HepG2 (cell line): ENCODE measurements around the gene METTL16. TPM values are rescaled to one million over a fixed set of nuclear protein-coding genes. Genes with fewer than 3 reads are reported as not detected.

Experiments used
- ARID5B ChIP-seq: IDR thresholded peaks from 2 replicates; pipeline ENCODE4 v1.4.0; 2020; ENCODE audit warnings: mild to moderate bottlenecking, missing genetic modification reagents
- ATF7 ChIP-seq, 2 experiments: fragments of 450-650 bp in 1 of 2; sonication (generic) in 1 of 2; formaldehyde crosslinking in 1 of 2; IDR thresholded peaks; 2 replicates each; pipeline versions ENCODE4 v1.4.0 to v1.6.1; 2016 to 2020; ENCODE audit warnings: antibody characterized with exemption in 1 of 2, mild to moderate bottlenecking in 1 of 2, missing genetic modification reagents in 1 of 2
- BCL6 ChIP-seq: IDR thresholded peaks from 2 replicates; pipeline ENCODE4 v1.6.1; 2016; ENCODE audit warnings: missing genetic modification reagents, missing compliant biosample characterization
- BHLHE40 ChIP-seq: IDR thresholded peaks from 2 replicates; pipeline ENCODE4 v1.6.1; 2011; ENCODE audit warnings: low read length, improper control_type of control experiment
- CCAR2 ChIP-seq: fragments of 200-400 bp; formaldehyde crosslinking; optimal IDR thresholded peaks from 2 replicates; pipeline ENCODE3; 2018; ENCODE audit warnings: low read depth, mild to moderate bottlenecking, low read length, moderate library complexity
- FOXP1 ChIP-seq, 2 experiments: fragments of 450-650 bp in 1 of 2; IDR thresholded peaks; 2 replicates each; pipeline ENCODE4 v1.6.1; 2017 to 2018; ENCODE audit warnings: antibody characterized with exemption in 1 of 2
- MAFK ChIP-seq, 2 experiments: IDR thresholded peaks in 1 of 2; conservative IDR thresholded peaks in 1 of 2; 2 replicates each; pipeline ENCODE4 v1.6.1; 2011; ENCODE audit warnings: improper control_type of control experiment in 2 of 2, low read length in 2 of 2
- MED13 ChIP-seq: sonication (generic); formaldehyde crosslinking; IDR thresholded peaks from 2 replicates; pipeline ENCODE4 v1.5.0; 2020; ENCODE audit warnings: missing genetic modification reagents
- PPARG ChIP-seq: conservative IDR thresholded peaks from 2 replicates; pipeline ENCODE4 v1.6.1; 2016; ENCODE audit warnings: missing biosample characterization, missing genetic modification reagents
- YEATS4 ChIP-seq: sonication (generic); formaldehyde crosslinking; IDR thresholded peaks from 2 replicates; pipeline ENCODE4 v1.4.0; 2020; ENCODE audit warnings: missing genetic modification reagents, borderline replicate concordance
- ZNF160 ChIP-seq: sonication (generic); formaldehyde crosslinking; IDR thresholded peaks from 2 replicates; pipeline ENCODE4 v1.8.0; 2022; ENCODE audit warnings: mild to moderate bottlenecking, inconsistent platforms, missing genetic modification reagents
- ZNF530 ChIP-seq: sonication (generic); formaldehyde crosslinking; IDR thresholded peaks from 2 replicates; pipeline ENCODE4 v1.5.0; 2020; ENCODE audit warnings: low read depth, mild to moderate bottlenecking, missing genetic modification reagents
- ZNF557 ChIP-seq: sonication (generic); formaldehyde crosslinking; IDR thresholded peaks from 2 replicates; pipeline ENCODE4 v1.4.0; 2020; ENCODE audit warnings: missing genetic modification reagents
- ZNF564 ChIP-seq: sonication (generic); formaldehyde crosslinking; IDR thresholded peaks from 2 replicates; pipeline ENCODE4 v1.8.1; 2023; ENCODE audit warnings: mild to moderate bottlenecking, missing genetic modification reagents
- ZNF768 ChIP-seq: sonication (generic); formaldehyde crosslinking; IDR thresholded peaks from 2 replicates; pipeline ENCODE4 v1.4.0; 2020; ENCODE audit warnings: missing genetic modification reagents
- ZNF773 ChIP-seq: sonication (generic); formaldehyde crosslinking; IDR thresholded peaks from 2 replicates; pipeline ENCODE4 v1.4.0; 2020; ENCODE audit warnings: missing genetic modification reagents, borderline replicate concordance
- polyA plus RNA-seq, 8 experiments: library from polyadenylated mRNA; depleted of rRNA in 3 of 8; stranded (reverse) in 7 of 8; unstranded in 1 of 8; fragments of >200 nt; fragmentation: Illumina TruSeq in 4 of 8; extraction: Trizol in 4 of 8; gene quantifications; 2 replicates each; pipeline versions ENCODE4 v1.2.1 to v1.2.3, GENCODE V29; 2011 to 2016; ENCODE audit warnings: low read depth in 4 of 8, missing spikeins in 1 of 8, mixed read lengths in 1 of 8; ENCODE audit not compliant: insufficient read depth in 1 of 8
- total RNA-seq, 5 experiments: library from RNA; depleted of rRNA; stranded (reverse); fragments of >200 nt; fragmentation: Illumina TruSeq; extraction: Trizol; gene quantifications; 2 replicates each; pipeline ENCODE4 v1.2.3, GENCODE V29; 2016; ENCODE audit warnings: low read depth in 1 of 5
- TF ChIP-seq, protein P1 (sequence below): IDR thresholded peaks from 2 replicates; pipeline ENCODE4 v1.6.1; 2018; ENCODE audit warnings: missing genetic modification reagents, mild to moderate bottlenecking, missing compliant biosample characterization
- TF ChIP-seq, protein P2 (sequence below): sonication (generic); formaldehyde crosslinking; IDR thresholded peaks from 2 replicates; pipeline ENCODE4 v1.4.0; 2020; ENCODE audit warnings: missing genetic modification reagents, borderline replicate concordance
- TF ChIP-seq, protein P3 (sequence below): sonication (generic); formaldehyde crosslinking; IDR thresholded peaks from 2 replicates; pipeline ENCODE4 v1.4.0; 2020; ENCODE audit warnings: missing genetic modification reagents, mild to moderate bottlenecking, borderline replicate concordance
- TF ChIP-seq, protein P4 (sequence below): sonication (generic); formaldehyde crosslinking; IDR thresholded peaks from 2 replicates; pipeline ENCODE4 v1.8.0; 2022; ENCODE audit warnings: missing genetic modification reagents, mild to moderate bottlenecking, inconsistent platforms, borderline replicate concordance

METTL16 gene
- total and polyA plus RNA-seq, 2 of the 13 experiments (the other 11 are each of a cell fraction or from before 2014, with no cell fraction given), result 11.6 to 18.5 TPM

GRCh38 chr17:2400877-2401425 lies 110.7 kb downstream of the METTL16 start, which contains the start of gene MNT (continued):
- TF ChIP-seq, protein P1, sequence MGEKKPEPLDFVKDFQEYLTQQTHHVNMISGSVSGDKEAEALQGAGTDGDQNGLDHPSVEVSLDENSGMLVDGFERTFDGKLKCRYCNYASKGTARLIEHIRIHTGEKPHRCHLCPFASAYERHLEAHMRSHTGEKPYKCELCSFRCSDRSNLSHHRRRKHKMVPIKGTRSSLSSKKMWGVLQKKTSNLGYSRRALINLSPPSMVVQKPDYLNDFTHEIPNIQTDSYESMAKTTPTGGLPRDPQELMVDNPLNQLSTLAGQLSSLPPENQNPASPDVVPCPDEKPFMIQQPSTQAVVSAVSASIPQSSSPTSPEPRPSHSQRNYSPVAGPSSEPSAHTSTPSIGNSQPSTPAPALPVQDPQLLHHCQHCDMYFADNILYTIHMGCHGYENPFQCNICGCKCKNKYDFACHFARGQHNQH (CRISPR knock-in tag), result no peak
- TF ChIP-seq ATF7 (IDR thresholded peaks at IDR 0.05), result no peak
- TF ChIP-seq ATF7 (CRISPR knock-in tag; IDR thresholded peaks at IDR 0.05), result peak; percentile 12; the same call in 1 of the 2 replicates
- TF ChIP-seq ARID5B (CRISPR knock-in tag), result no peak
- TF ChIP-seq ZNF160 (CRISPR knock-in tag), result no peak
- no peak for TF ChIP-seq MED13 (CRISPR knock-in tag)
- 0 out of 2 replicates have a peak, but pooled peaks have one; percentile 19 for TF ChIP-seq BCL6 (CRISPR knock-in tag)
- TF ChIP-seq, protein P2, sequence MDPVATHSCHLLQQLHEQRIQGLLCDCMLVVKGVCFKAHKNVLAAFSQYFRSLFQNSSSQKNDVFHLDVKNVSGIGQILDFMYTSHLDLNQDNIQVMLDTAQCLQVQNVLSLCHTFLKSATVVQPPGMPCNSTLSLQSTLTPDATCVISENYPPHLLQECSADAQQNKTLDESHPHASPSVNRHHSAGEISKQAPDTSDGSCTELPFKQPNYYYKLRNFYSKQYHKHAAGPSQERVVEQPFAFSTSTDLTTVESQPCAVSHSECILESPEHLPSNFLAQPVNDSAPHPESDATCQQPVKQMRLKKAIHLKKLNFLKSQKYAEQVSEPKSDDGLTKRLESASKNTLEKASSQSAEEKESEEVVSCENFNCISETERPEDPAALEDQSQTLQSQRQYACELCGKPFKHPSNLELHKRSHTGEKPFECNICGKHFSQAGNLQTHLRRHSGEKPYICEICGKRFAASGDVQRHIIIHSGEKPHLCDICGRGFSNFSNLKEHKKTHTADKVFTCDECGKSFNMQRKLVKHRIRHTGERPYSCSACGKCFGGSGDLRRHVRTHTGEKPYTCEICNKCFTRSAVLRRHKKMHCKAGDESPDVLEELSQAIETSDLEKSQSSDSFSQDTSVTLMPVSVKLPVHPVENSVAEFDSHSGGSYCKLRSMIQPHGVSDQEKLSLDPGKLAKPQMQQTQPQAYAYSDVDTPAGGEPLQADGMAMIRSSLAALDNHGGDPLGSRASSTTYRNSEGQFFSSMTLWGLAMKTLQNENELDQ (CRISPR knock-in tag), result no peak
- no peak for TF ChIP-seq PPARG (CRISPR knock-in tag)
- TF ChIP-seq, protein P3, sequence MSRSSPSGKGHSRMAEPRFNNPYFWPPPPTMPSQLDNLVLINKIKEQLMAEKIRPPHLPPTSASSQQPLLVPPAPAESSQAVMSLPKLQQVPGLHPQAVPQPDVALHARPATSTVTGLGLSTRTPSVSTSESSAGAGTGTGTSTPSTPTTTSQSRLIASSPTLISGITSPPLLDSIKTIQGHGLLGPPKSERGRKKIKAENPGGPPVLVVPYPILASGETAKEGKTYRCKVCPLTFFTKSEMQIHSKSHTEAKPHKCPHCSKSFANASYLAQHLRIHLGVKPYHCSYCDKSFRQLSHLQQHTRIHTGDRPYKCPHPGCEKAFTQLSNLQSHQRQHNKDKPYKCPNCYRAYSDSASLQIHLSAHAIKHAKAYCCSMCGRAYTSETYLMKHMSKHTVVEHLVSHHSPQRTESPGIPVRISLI (CRISPR knock-in tag), result no peak
- TF ChIP-seq ZNF530 (CRISPR knock-in tag), result no peak
- TF ChIP-seq MAFK (conservative IDR thresholded peaks at IDR 0.05 in 1 of 2, IDR thresholded peaks at IDR 0.05 in 1 of 2; ENCODE audit: low read length in 2 of 2), result no peak
- no peak for TF ChIP-seq CCAR2
- no peak; the same call in 1 of the 2 replicates for TF ChIP-seq ZNF564 (CRISPR knock-in tag)
- TF ChIP-seq, protein P4, sequence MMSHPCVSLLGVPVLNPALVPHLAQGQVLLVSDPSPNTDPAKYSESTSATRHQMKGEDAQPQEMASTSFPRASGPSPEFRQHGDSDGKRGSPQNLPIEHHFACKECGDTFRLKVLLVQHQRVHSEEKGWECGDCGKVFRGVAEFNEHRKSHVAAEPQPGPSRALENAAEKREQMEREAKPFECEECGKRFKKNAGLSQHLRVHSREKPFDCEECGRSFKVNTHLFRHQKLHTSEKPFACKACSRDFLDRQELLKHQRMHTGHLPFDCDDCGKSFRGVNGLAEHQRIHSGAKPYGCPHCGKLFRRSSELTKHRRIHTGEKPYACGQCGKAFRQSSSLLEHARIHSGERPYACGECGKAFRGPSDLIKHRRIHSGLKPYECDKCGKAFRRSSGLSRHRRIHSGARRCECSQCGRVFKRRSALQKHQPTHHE (CRISPR knock-in tag), result no peak
- no peak; the same call in 1 of the 2 replicates for TF ChIP-seq YEATS4 (CRISPR knock-in tag)
- TF ChIP-seq ZNF557 (CRISPR knock-in tag), result no peak
- no peak; the same call in 1 of the 2 replicates for TF ChIP-seq BHLHE40
- no peak for TF ChIP-seq ZNF773 (CRISPR knock-in tag)
- TF ChIP-seq ZNF768, result no peak
- TF ChIP-seq FOXP1 (IDR thresholded peaks at IDR 0.05), result no peak
- peak; percentile 37; the same call in 1 of the 2 replicates for TF ChIP-seq FOXP1 (CRISPR knock-in tag; IDR thresholded peaks at IDR 0.05)
